ACC112 (cell line): ENCODE measurements around the gene TTC24.
"Not testable (repeated sequence)": the region's sequence is repeated elsewhere in the genome, so short reads cannot be mapped to it uniquely, and the experiment has no call there.

ENCODE experiments used
- H2AFZ ChIP-seq: fragments of 200-600 bp; sonication (generic); one replicate; pipeline ENCODE4 v1.6.0; 2017; ENCODE audit warnings: antibody characterized with exemption, low read length; ENCODE audit not compliant: unreplicated experiment
- H3K27ac ChIP-seq: fragments of 200-600 bp; sonication (generic); 2 replicates; pipeline ENCODE4 v1.5.1; 2014; ENCODE audit warnings: low read depth, mild to moderate bottlenecking, antibody characterized with exemption, low read length, moderate library complexity
- H3K27me3 ChIP-seq: fragments of 200-600 bp; sonication (generic); 2 replicates; pipeline ENCODE4 v1.6.1; 2014; ENCODE audit warnings: mild to moderate bottlenecking, antibody characterized with exemption, low read length, moderate library complexity, mixed read lengths; ENCODE audit not compliant: insufficient read depth
- H3K36me3 ChIP-seq: fragments of 200-600 bp; sonication (generic); 2 replicates; pipeline ENCODE4 v1.6.1; 2016; ENCODE audit warnings: mild to moderate bottlenecking, antibody characterized with exemption, low read length, moderate library complexity, mixed read lengths; ENCODE audit not compliant: insufficient read depth
- H3K4me1 ChIP-seq: fragments of 200-600 bp; sonication (generic); one replicate; pipeline ENCODE4 v1.6.1; 2016; ENCODE audit warnings: low read length, mixed read lengths; ENCODE audit not compliant: insufficient read depth, unreplicated experiment, control insufficient read depth
- H3K4me3 ChIP-seq: fragments of 200-600 bp; sonication (generic); 2 replicates; pipeline ENCODE4 v1.5.1; 2014; ENCODE audit warnings: mild to moderate bottlenecking, low read depth, low read length
- H3K79me2 ChIP-seq: fragments of 200-600 bp; sonication (generic); one replicate; pipeline ENCODE4 v1.6.0; 2016; ENCODE audit warnings: low read length; ENCODE audit not compliant: control insufficient read depth, unreplicated experiment, insufficient read depth

TTC24 gene

DNA sequence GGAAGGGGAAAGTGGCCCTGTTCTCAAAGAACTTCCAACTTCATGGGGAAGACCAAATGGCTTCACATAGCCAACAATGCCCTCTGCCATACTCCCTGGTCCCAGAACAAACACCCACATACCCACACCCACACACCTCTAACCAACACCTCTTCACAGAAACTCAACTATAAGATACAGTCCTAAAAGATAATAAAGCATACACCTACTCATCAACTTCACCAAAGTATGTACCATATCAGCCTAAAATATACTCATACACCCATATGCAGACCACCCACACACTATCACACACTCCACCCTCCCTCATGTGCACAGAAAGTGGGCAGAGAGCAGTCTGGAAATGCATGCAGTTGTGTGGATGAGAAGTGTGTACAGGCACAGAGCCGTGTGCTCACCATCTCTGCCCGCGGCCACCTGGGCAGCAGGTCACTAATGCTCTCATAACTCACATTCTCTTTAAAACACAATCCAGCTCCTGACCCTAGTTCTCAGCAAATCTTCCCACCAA lies 34.9 kb upstream of the TTC24 start:
- Histone ChIP-seq H3K27me3 (no peaks in the 10 kb centered on the region), H2AFZ (no peak overlapping the region), H3K36me3 (peaks cover 4% of the 10 kb centered on the region; the same call in 1 of the 2 replicates), H3K27ac (no peak overlapping the region), H3K4me3 (no peak overlapping the region), H3K79me2 (no peaks in the 10 kb centered on the region), H3K4me1 (no peaks in the 10 kb centered on the region)

DNA sequence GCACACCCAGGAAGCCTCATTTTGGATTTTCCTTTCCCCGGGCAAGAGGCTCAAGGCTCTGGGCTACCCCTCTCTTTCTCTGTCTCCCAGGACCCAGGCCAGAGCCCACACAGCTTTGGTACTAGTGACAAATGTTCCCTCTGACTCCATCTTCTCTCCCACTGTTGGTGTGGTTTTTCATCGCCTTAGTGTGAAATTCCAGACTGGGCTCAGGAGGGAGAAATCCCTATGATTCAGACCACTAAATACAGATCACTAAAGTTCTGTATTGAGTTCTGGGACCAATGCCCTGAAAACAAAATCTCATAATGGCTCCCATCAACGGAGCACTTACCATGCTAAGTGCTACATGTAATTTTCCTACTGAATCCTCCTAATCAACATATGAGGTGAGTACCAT lies 33.3 kb upstream of the TTC24 start:
- H2AFZ ChIP-seq = no peak overlapping the region
- peaks cover 4% of the 10 kb centered on the region; the same call in 1 of the 2 replicates for H3K36me3 ChIP-seq
- H3K4me1 ChIP-seq = no peaks in the 10 kb centered on the region
- H3K27ac ChIP-seq = no peak overlapping the region
- H3K4me3 ChIP-seq = no peak overlapping the region
- no peaks in the 10 kb centered on the region for H3K27me3 ChIP-seq
- H3K79me2 ChIP-seq = no peaks in the 10 kb centered on the region

DNA sequence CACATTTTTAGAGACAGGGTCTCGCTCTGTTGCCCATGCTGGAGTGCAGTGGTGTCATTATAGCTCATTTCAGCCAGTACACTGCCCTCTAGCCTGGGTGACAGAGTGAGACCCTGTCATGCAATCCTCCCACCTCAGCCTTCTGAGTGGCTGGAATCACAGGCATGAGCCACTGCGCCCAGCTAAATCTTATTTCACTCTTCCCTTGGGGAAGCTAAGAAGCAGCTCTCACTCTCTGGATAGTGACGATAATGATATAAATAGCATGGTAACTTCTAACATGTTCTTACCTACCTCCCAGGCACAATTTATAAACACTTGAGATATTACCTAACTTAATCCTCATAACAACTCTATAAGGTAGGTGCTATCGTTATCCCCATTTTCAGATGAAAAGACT lies 32.1 kb upstream of the TTC24 start:
- Histone ChIP-seq H3K27ac (no peak overlapping the region), H3K79me2 (no peaks in the 10 kb centered on the region), H3K36me3 (peaks cover 4% of the 10 kb centered on the region; the same call in 1 of the 2 replicates), H3K4me1 (peaks cover 11% of the 10 kb centered on the region), H3K4me3 (no peak overlapping the region), H3K27me3 (no peaks in the 10 kb centered on the region), H2AFZ (no peak overlapping the region)

DNA sequence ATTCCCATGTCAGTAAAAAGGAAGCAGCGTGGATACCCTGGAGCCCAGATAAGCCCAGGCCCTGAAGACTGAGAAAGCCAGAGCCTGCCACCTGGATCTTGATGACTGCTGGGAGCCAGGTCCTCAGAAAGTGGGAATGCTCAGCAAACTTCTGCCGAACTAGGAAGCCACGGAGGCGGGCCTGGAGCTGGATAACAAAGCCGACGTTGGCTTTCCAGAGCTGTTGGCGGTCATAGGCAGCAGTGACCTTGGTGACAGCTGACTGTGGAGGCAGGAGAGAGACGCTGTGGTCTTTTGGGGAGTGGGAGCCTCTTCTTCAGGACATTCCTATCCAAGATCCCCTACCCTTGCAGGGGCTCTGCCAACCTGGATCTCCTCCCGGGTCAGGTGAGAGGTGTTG lies 31.5 kb upstream of the TTC24 start:
- peaks cover 14% of the 10 kb centered on the region for H3K4me1 ChIP-seq
- H3K79me2 ChIP-seq = no peaks in the 10 kb centered on the region
- H3K27me3 ChIP-seq = no peaks in the 10 kb centered on the region
- H3K36me3 ChIP-seq = peaks cover 4% of the 10 kb centered on the region; the same call in 1 of the 2 replicates
- no peak overlapping the region for H2AFZ ChIP-seq
- no peak overlapping the region for H3K4me3 ChIP-seq
- H3K27ac ChIP-seq = no peak overlapping the region

DNA sequence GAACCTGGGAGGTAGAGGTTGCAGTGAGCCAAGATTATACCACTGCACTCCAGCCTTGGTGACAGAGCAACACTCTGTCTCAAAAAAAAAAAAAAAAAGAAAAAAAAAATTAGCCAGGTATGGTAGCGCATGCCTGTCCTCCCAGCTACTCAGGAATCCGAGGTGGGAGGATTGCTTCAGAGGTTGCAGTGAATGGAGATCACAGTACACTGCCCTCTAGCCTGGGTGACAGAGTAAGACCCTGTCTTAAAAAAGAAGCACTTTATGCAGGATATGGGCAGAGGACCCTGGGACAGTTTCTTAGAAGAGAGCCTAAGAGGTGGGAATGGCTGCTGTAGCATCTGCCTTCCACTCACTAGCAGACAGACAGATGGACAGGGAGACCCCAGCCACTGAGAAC lies 30.1 kb upstream of the TTC24 start:
- Histone ChIP-seq H3K79me2 (no peaks in the 10 kb centered on the region), H3K36me3 (no peaks in the 10 kb centered on the region; the same call in 1 of the 2 replicates), H3K4me3 (no peak overlapping the region), H2AFZ (no peak overlapping the region), H3K4me1 (peaks cover 17% of the 10 kb centered on the region), H3K27ac (no peak overlapping the region), H3K27me3 (no peaks in the 10 kb centered on the region)

DNA sequence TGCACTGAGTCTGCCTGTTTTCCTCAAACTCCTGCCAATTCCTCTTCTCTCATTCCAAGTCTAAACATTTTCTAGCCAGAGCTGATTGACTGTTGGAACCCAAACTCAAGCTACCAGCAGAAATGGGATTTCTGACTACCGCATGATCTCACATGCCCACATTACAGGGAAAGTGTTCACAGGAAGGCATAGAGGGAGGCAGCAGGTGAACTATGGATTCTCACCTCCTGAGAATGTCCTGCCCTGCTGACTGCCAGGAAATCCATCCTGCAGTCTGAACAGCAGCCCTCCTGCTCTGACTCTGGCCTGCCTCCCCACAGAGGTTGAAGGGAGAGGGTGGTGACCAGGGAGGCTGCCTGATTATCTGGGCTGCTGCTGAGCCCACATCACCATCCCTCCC lies 29.7 kb upstream of the TTC24 start:
- Histone ChIP-seq H3K4me1 (peaks cover 17% of the 10 kb centered on the region), H3K79me2 (no peaks in the 10 kb centered on the region), H3K27ac (no peak overlapping the region), H3K27me3 (no peaks in the 10 kb centered on the region), H3K4me3 (no peak overlapping the region), H3K36me3 (no peaks in the 10 kb centered on the region; the same call in 1 of the 2 replicates), H2AFZ (no peak overlapping the region)

DNA sequence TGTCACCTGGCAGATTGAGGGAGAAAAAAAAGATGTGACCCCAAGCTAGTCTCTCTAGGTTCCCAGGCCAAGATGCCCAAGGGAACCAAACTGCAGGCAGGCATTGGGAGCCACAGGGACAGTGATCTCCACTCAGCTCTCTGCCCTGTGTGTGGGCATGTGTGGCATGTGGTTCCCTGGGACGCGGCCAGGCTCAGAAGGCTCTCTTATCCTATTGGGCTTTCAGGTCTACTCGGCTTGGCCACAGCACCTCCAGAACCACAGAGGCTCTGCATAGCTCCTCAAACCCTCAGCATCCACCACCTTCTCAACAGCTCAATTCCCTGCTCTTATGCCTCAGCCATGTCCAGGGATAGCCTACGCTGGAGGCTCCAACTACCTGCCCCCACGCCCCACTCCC lies 29.2 kb upstream of the TTC24 start:
- Histone ChIP-seq H3K27ac (no peak overlapping the region), H3K27me3 (no peaks in the 10 kb centered on the region), H3K4me1 (peaks cover 17% of the 10 kb centered on the region), H3K36me3 (no peaks in the 10 kb centered on the region; the same call in 1 of the 2 replicates), H3K79me2 (no peaks in the 10 kb centered on the region), H2AFZ (no peak overlapping the region), H3K4me3 (no peak overlapping the region)

DNA sequence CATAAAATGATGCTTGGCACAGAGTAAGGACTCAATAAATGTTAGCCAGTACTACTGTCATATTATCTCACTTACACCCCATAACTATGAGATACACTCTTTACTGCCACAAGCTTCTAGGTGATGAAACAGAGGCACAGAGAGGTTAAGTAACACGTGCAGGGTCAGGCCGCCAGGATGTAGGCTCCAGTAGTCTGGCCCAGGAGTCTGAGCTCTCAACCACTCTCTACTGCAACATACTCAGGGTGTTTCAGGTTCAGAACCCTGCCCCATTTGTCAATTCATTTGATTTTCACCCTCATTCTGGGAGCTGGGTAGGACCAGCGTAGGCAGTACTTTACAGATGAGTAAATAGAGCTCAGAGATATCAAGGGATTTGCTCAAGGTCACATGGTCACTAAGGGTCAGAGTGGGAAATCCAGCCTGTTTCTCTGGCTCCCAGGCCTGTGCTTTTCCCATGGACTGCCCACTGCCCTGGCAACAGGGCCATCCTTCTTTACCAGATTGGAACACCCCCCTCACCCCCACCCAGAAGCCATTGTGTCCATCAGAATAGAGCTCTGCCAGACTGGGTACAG lies 28.4 kb upstream of the TTC24 start:
- peaks cover 17% of the 10 kb centered on the region for H3K4me1 ChIP-seq
- H2AFZ ChIP-seq = no peak overlapping the region
- no peaks in the 10 kb centered on the region for H3K79me2 ChIP-seq
- H3K36me3 ChIP-seq = peaks cover 3% of the 10 kb centered on the region; the same call in 1 of the 2 replicates
- no peaks in the 10 kb centered on the region for H3K27me3 ChIP-seq
- H3K4me3 ChIP-seq = no peak overlapping the region
- H3K27ac ChIP-seq = peak overlapping the region; percentile 72; the same call in 1 of the 2 replicates

DNA sequence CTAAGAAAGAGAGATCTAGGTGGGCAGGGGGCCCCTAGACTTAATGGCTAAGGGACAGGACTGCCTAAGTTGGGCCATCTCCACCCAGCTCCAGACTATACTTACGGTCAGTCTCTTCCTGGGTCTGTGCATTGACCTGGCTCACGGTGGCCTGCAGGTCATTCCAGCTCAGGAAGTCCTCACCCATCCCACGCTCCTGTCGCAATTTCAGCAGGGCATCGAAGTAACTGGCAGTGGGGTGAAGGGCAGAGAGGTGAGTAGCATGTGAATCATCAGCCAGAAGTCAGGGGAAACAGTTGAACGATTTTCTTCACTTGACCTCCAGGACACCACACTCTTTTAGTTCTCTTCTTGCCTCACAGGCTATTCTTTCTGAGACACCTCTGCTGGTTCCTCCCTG lies 27.7 kb upstream of the TTC24 start:
- H2AFZ ChIP-seq = no peak overlapping the region
- no peak overlapping the region; the same call in 1 of the 2 replicates for H3K4me3 ChIP-seq
- no peaks in the 10 kb centered on the region for H3K27me3 ChIP-seq
- H3K36me3 ChIP-seq = peaks cover 3% of the 10 kb centered on the region; the same call in 1 of the 2 replicates
- H3K27ac ChIP-seq = peak overlapping the region; percentile 72
- no peaks in the 10 kb centered on the region for H3K79me2 ChIP-seq
- H3K4me1 ChIP-seq = peaks cover 17% of the 10 kb centered on the region

DNA sequence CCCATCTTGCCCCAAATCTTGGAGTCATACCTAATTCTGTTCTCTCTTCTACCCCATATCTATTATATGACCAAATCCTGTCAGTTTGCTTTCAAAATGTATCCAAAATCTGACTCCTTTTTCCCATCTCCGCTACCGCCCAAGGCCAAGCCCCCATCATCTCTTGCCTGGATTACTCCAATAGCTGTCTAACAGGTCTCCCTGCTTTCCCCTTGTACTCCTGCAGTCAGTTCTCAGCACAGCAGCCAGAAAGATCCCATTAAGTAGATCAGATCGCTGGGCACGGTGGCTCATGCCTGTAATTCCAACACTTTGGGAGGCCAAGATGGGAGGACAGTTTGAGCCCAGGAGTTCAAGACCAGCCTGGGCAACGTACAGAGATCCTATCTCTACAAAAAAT lies 27.0 kb upstream of the TTC24 start:
- Histone ChIP-seq H3K4me1 (peaks cover 17% of the 10 kb centered on the region), H3K27ac (peak overlapping the region; percentile 72), H3K79me2 (no peaks in the 10 kb centered on the region), H2AFZ (no peak overlapping the region), H3K27me3 (no peaks in the 10 kb centered on the region), H3K36me3 (0 out of 2 replicates have a peak, but pooled peaks cover 3% of the 10 kb centered on the region), H3K4me3 (no peak overlapping the region; the same call in 1 of the 2 replicates)

DNA sequence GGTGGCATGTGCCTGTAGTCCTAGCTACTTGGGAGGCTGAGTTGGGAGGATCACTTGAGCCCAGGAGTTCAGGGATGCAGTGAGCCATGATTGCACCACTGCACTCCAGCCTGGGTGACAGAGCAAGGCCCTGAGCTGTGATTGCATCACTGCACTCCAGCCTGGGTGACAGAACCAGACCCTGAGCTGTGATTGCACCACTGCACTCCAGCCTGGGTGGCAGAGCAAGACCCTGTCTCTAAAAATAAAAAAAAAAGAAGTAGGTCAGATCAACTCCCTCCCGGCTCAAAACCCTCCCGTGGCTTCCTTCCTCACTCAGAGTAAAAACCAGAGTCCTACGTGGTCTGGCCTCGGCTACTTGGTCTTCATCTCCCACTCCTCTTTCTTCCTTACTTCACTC lies 26.6 kb upstream of the TTC24 start:
- not testable (repeated sequence) for H2AFZ ChIP-seq, H3K79me2 ChIP-seq, H3K27me3 ChIP-seq, H3K36me3 ChIP-seq, H3K27ac ChIP-seq, H3K4me3 ChIP-seq
- H3K4me1 ChIP-seq = peaks cover 17% of the 10 kb centered on the region
